H9 (cell line): Measurements from ENCODE around the gene TLE6. TPM values are rescaled to one million over a fixed set of nuclear protein-coding genes. Genes with fewer than 3 reads are reported as not detected.

ENCODE experiments used
- DNase-seq: peaks from one replicate; pipeline ENCODE4 v3.0.0-alpha.2; 2017
- H2AFZ ChIP-seq: one replicate; pipeline ENCODE4 v1.6.1; 2013; ENCODE audit warnings: mild to moderate bottlenecking, low read length, control low read depth, moderate library complexity
- H2AK5ac ChIP-seq: 2 replicates; pipeline ENCODE4 v1.6.1; 2013; ENCODE audit warnings: low read length, control low read depth, mixed read lengths; ENCODE audit not compliant: insufficient read length
- H2BK120ac ChIP-seq: one replicate; pipeline ENCODE4 v1.6.1; 2013; ENCODE audit warnings: low read depth, mild to moderate bottlenecking, low read length, control low read depth, inconsistent platforms; ENCODE audit not compliant: poor library complexity, severe bottlenecking
- H2BK12ac ChIP-seq: 2 replicates; pipeline ENCODE4 v1.6.1; 2013; ENCODE audit warnings: low read length, control low read depth, mixed read lengths, low read depth; ENCODE audit not compliant: insufficient read length
- H2BK15ac ChIP-seq: 2 replicates; pipeline ENCODE4 v1.6.1; 2013; ENCODE audit warnings: low read depth, low read length, control low read depth
- H2BK20ac ChIP-seq: one replicate; pipeline ENCODE4 v1.6.1; 2013; ENCODE audit warnings: low read depth, mild to moderate bottlenecking, low read length, control low read depth, inconsistent platforms; ENCODE audit not compliant: poor library complexity, severe bottlenecking
- H2BK5ac ChIP-seq: 2 replicates; pipeline ENCODE4 v1.6.1; 2013; ENCODE audit warnings: low read length, control low read depth, mixed read lengths; ENCODE audit not compliant: insufficient read length
- H3K14ac ChIP-seq: 2 replicates; pipeline ENCODE4 v1.6.1; 2013; ENCODE audit warnings: low read length, control low read depth; ENCODE audit not compliant: insufficient read depth
- H3K18ac ChIP-seq: 2 replicates; pipeline ENCODE4 v1.6.1; 2013; ENCODE audit warnings: low read depth, mild to moderate bottlenecking, mixed read lengths, low read length, control low read depth; ENCODE audit not compliant: insufficient read length
- H3K23ac ChIP-seq: 2 replicates; pipeline ENCODE4 v1.6.1; 2013; ENCODE audit warnings: low read length, control low read depth, mixed read lengths, low read depth; ENCODE audit not compliant: insufficient read length
- H3K23me2 ChIP-seq: 2 replicates; pipeline ENCODE4 v1.6.1; 2013; ENCODE audit warnings: low read depth, mild to moderate bottlenecking, mixed read lengths, low read length, control low read depth; ENCODE audit not compliant: insufficient read length, poor library complexity, severe bottlenecking
- H3K27ac ChIP-seq: 2 replicates; pipeline ENCODE4 v1.5.1; 2013; ENCODE audit warnings: low read length, control low read depth, mixed read lengths, low read depth; ENCODE audit not compliant: insufficient read length
- H3K27me3 ChIP-seq: 2 replicates; pipeline ENCODE4 v1.6.1; 2013; ENCODE audit warnings: low read length, control low read depth, inconsistent platforms; ENCODE audit not compliant: insufficient read depth
- H3K4ac ChIP-seq: 2 replicates; pipeline ENCODE4 v1.6.1; 2013; ENCODE audit warnings: low read depth, mild to moderate bottlenecking, control low read depth, inconsistent platforms, low read length, moderate library complexity
- H3K4me1 ChIP-seq: 2 replicates; pipeline ENCODE4 v1.6.1; 2013; ENCODE audit warnings: low read length, control low read depth, inconsistent platforms; ENCODE audit not compliant: insufficient read depth
- H3K4me2 ChIP-seq: 2 replicates; pipeline ENCODE4 v1.6.1; 2013; ENCODE audit warnings: low read length, control low read depth, mixed read lengths; ENCODE audit not compliant: insufficient read length, insufficient read depth
- H3K56ac ChIP-seq: 2 replicates; pipeline ENCODE4 v1.6.1; 2013; ENCODE audit warnings: low read depth, mild to moderate bottlenecking, mixed read lengths, low read length, control low read depth; ENCODE audit not compliant: insufficient read length
- H3K79me1 ChIP-seq: 2 replicates; pipeline ENCODE4 v1.6.1; 2013; ENCODE audit warnings: low read depth, mild to moderate bottlenecking, moderate library complexity, low read length, control low read depth, inconsistent platforms; ENCODE audit not compliant: insufficient read depth, poor library complexity, severe bottlenecking
- H3K79me2 ChIP-seq: 2 replicates; pipeline ENCODE4 v1.6.1; 2013; ENCODE audit warnings: low read length, control low read depth, inconsistent platforms; ENCODE audit not compliant: insufficient read depth
- H3K9ac ChIP-seq: 2 replicates; pipeline ENCODE4 v1.6.1; 2013; ENCODE audit warnings: low read length, control low read depth, mixed read lengths; ENCODE audit not compliant: insufficient read length; ENCODE audit errors: extremely low read depth
- H3K9me3 ChIP-seq: one replicate; pipeline ENCODE4 v1.6.1; 2013; ENCODE audit warnings: low read depth, low read length, inconsistent platforms; ENCODE audit not compliant: control insufficient read depth
- H3T11ph ChIP-seq: one replicate; pipeline ENCODE4 v1.6.1; 2013; ENCODE audit warnings: mild to moderate bottlenecking, low read length, control low read depth, inconsistent platforms
- H4K20me1 ChIP-seq: one replicate; pipeline ENCODE4 v1.6.1; 2013; ENCODE audit not compliant: control insufficient read depth, insufficient read length, insufficient read depth
- H4K5ac ChIP-seq: 2 replicates; pipeline ENCODE4 v1.6.1; 2013; ENCODE audit warnings: low read depth, mild to moderate bottlenecking, mixed read lengths, low read length, control low read depth; ENCODE audit not compliant: insufficient read length
- H4K8ac ChIP-seq: replicated peaks from 2 replicates; pipeline ENCODE4 v1.6.1; 2013; ENCODE audit warnings: low read length, control low read depth, mixed read lengths, low read depth; ENCODE audit not compliant: insufficient read length
- H4K91ac ChIP-seq: 2 replicates; pipeline ENCODE4 v1.6.1; 2013; ENCODE audit warnings: low read depth, mild to moderate bottlenecking, moderate library complexity, mixed read lengths, low read length, control low read depth; ENCODE audit not compliant: insufficient read length
- H3K27ac Mint-ChIP-seq, 3 experiments: 2 replicates in 2 of 3; 3 replicates in 1 of 3; pipeline ENCODE4 v1.8.0; 2020 to 2021; ENCODE audit warnings: mixed read lengths in 3 of 3, mild to moderate bottlenecking in 1 of 3, moderate library complexity in 1 of 3
- H3K27me3 Mint-ChIP-seq: 2 replicates; pipeline ENCODE4 v1.8.0; 2021; ENCODE audit warnings: low read depth, mild to moderate bottlenecking, moderate library complexity, mixed read lengths
- H3K36me3 Mint-ChIP-seq, 3 experiments: 2 replicates in 2 of 3; 3 replicates in 1 of 3; pipeline ENCODE4 v1.8.0; 2020 to 2021; ENCODE audit warnings: low read depth in 3 of 3, mixed read lengths in 3 of 3; ENCODE audit not compliant: insufficient read depth in 1 of 3
- H3K4me1 Mint-ChIP-seq, 2 experiments: 2 replicates each; pipeline ENCODE4 v1.8.0; 2020; ENCODE audit warnings: mixed read lengths in 2 of 2
- H3K4me3 Mint-ChIP-seq, 2 experiments: 2 replicates in 1 of 2; 3 replicates in 1 of 2; pipeline ENCODE4 v1.8.0; 2020 to 2021; ENCODE audit warnings: mild to moderate bottlenecking in 2 of 2, mixed read lengths in 2 of 2, moderate library complexity in 1 of 2
- H3K9me3 Mint-ChIP-seq, 2 experiments: 2 replicates in 1 of 2; 3 replicates in 1 of 2; pipeline ENCODE4 v1.8.0; 2020; ENCODE audit warnings: mild to moderate bottlenecking in 2 of 2, mixed read lengths in 2 of 2, moderate library complexity in 1 of 2
- WGBS: extraction: QIAGEN DNeasy Blood & Tissue Kit; methylation state at CpG from one replicate; pipeline ENCODE4 v1.1.7; 2013; ENCODE audit warnings: missing lambda C conversion rate, low lambda C conversion rate, mixed read lengths; ENCODE audit not compliant: insufficient read length; ENCODE audit errors: extremely low coverage; 5-methylcytosine and 5-hydroxymethylcytosine counted together
- total RNA-seq: library from RNA; stranded (reverse); gene quantifications from 2 replicates; pipeline ENCODE4 v1.2.1, GENCODE V29; 2021
- TF ChIP-seq, protein P1 (sequence below): fragments of 200-600 bp; sonication (generic); conservative IDR thresholded peaks from 3 replicates; pipeline ENCODE4 v1.8.0; 2021; ENCODE audit warnings: antibody characterized with exemption, mild to moderate bottlenecking

Gene TLE6
- total RNA-seq, 1 experiment from 2014 or later, result 1.7 TPM

DNA sequence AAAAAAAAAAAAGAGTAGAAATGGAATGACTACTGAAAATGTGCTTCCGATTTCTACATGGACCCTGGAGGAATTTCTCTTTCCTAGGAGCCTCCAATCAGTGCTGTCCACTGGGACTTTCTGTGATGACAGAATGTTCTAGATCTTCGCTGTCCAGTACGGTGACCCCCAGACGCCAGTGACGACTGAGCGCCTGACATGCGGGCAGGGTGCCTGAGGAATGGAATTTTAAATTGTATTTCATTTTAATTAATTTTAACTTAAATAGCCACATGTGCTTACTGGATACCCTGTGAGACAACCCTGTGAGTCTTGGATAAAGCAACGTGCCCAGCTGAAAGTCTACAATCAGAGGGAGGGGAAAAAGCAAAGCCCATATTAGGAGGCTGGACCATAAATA, 4.1 kb upstream of the TLE6 start:
- DNase-seq, result no peak
- Mint-ChIP-seq H3K9me3 (no peaks in the 10 kb centered on the region), H3K4me1 (peaks cover 21 to 23% of the 10 kb centered on the region in 2 experiments), H3K27me3 (peaks cover 57% of the 10 kb centered on the region), H3K4me3 (no peak overlapping the region), H3K27ac (no peak overlapping the region), H3K36me3 (no peaks in the 10 kb centered on the region; a peak in 1 of 7 replicates)
- Histone ChIP-seq H2BK12ac (no peak overlapping the region), H3K4me2 (no peak overlapping the region), H3K56ac (no peak overlapping the region), H4K91ac (no peak overlapping the region), H3K9me3 (no peaks in the 10 kb centered on the region), H2AK5ac (no peak overlapping the region), H3K79me2 (no peaks in the 10 kb centered on the region), H3K79me1 (no peaks in the 10 kb centered on the region), H2BK20ac (no peak overlapping the region), H4K8ac (no peak overlapping the region), H2BK15ac (no peak overlapping the region), H3K4ac (no peak overlapping the region), H4K20me1 (no peaks in the 10 kb centered on the region), H2AFZ (no peak overlapping the region), H2BK5ac (no peak overlapping the region), H3K4me1 (no peaks in the 10 kb centered on the region; the same call in 1 of the 2 replicates), H3T11ph (no peak overlapping the region), H3K23ac (no peak overlapping the region), H4K5ac (no peak overlapping the region), H3K9ac (no peak overlapping the region), H3K27ac (no peak overlapping the region), H3K18ac (no peak overlapping the region), H3K23me2 (peaks cover 5% of the 10 kb centered on the region), H2BK120ac (no peak overlapping the region), H3K14ac (no peak overlapping the region), H3K27me3 (no peaks in the 10 kb centered on the region)
- WGBS, result no CpG with 5 or more reads among the region's 8 CpGs
- TF ChIP-seq, protein P1, sequence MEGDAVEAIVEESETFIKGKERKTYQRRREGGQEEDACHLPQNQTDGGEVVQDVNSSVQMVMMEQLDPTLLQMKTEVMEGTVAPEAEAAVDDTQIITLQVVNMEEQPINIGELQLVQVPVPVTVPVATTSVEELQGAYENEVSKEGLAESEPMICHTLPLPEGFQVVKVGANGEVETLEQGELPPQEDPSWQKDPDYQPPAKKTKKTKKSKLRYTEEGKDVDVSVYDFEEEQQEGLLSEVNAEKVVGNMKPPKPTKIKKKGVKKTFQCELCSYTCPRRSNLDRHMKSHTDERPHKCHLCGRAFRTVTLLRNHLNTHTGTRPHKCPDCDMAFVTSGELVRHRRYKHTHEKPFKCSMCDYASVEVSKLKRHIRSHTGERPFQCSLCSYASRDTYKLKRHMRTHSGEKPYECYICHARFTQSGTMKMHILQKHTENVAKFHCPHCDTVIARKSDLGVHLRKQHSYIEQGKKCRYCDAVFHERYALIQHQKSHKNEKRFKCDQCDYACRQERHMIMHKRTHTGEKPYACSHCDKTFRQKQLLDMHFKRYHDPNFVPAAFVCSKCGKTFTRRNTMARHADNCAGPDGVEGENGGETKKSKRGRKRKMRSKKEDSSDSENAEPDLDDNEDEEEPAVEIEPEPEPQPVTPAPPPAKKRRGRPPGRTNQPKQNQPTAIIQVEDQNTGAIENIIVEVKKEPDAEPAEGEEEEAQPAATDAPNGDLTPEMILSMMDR, result no peak
